Forelimb muscle (tissue), 1 donor: ENCODE data around the gene PLEK. TPM values are rescaled to one million over a fixed set of nuclear protein-coding genes. Genes with fewer than 3 reads are reported as not detected.
"Not testable (repeated sequence)": the region's sequence is repeated elsewhere in the genome, so short reads cannot be mapped to it uniquely, and the experiment has no call there.

ENCODE experiments used
- DNase-seq: peaks from one replicate; pipeline ENCODE4 v3.0.0-alpha.2; 2013; ENCODE audit warnings: low read depth
- polyA plus RNA-seq: library from polyadenylated mRNA; unstranded; fragments of 120-200 nt; gene quantifications from one replicate; pipeline ENCODE4 v1.2.1, GENCODE V29; 2013; ENCODE audit not compliant: insufficient read length

The PLEK gene
- polyA plus RNA-seq, 1 donor: 4.1 TPM

GRCh38 chr2:68441179-68441993 lies 76.3 kb downstream of the PLEK start:
- peak; percentile 71 for DNase-seq

GRCh38 chr2:68441994-68442322 lies 76.9 kb downstream of the PLEK start:
- DNase-seq: no peak

GRCh38 chr2:68446425-68446824 lies 81.3 kb downstream of the PLEK start:
- not testable (repeated sequence) for DNase-seq

Other genes starting within 250 kb of the PLEK start
- 16.5 TPM for gene PNO1, start 207.4 kb upstream of the PLEK start, polyA plus RNA-seq
- gene PPP3R1, start 112.8 kb upstream of the PLEK start, polyA plus RNA-seq: 45.7 TPM
- 20.1 TPM for gene CNRIP1, start 45.3 kb upstream of the PLEK start, polyA plus RNA-seq
- 1.6 TPM for gene FBXO48, start 102.0 kb downstream of the PLEK start, polyA plus RNA-seq
- gene APLF, start 102.3 kb downstream of the PLEK start, polyA plus RNA-seq: 1.3 TPM